ENCODE measurements around the gene TUFT1.
"Not testable (repeated sequence)": the region's sequence is repeated elsewhere in the genome, so short reads cannot be mapped to it uniquely, and the experiment has no call there.

TUFT1 gene

DNA sequence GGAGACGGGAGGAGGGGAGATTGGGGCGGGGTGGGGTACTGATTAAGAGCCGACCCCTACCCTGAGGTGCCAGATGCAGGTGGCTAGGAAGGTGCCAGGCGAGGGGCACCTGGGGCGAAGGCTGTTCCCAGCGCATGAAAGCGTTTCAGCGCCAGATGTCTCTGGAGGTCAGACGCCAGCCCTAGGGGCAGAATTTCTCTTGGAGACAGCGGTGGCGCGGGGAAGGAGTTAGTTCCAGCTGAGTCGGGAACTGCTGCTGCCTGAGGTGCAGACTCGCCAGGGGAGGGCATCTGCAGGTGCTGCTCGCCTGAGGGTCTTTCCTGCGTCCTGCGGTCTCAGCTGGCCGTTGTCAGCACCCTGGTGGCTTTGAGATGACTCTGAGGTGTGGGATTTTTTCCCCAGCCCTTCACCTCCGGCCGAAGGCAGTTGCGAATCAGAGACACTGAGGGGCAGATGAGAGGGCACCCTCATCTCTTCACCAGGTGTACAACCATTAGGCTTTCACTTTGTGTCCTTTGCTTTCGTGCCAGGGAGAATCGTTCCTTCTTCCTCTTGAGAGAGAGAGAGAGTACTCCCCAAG is 28.4 kb upstream of the TUFT1 start:
- Histone ChIP-seq H3K27ac (peak overlapping the region in 10 of 21 experiments; percentile 5 to 75 (median 38)), H3K4me3 (peak overlapping the region; percentile 46 to 68 (median 55))

DNA sequence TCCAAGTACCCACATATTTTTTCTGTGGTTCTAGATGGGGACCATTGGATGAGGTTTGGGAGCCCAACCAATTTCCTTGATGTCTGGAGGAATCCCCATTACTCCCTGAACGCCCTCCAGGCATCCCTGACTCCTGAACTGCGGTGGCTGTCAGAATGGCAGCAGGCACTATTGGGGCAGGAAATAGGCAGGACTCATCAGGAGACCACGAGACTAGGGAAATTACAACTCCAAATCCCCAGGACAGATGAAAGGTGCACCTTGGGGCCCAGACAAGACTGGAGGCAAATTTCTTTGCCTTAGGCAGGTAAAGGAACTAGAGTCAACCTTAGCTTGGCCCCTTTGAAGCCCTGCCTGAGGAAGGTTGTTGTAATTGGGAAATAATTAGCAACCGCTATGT is 27.8 kb upstream of the TUFT1 start:
- peak overlapping the region in 5 of 7 experiments; percentile 46 to 64 (median 53) for H3K4me3 ChIP-seq

DNA sequence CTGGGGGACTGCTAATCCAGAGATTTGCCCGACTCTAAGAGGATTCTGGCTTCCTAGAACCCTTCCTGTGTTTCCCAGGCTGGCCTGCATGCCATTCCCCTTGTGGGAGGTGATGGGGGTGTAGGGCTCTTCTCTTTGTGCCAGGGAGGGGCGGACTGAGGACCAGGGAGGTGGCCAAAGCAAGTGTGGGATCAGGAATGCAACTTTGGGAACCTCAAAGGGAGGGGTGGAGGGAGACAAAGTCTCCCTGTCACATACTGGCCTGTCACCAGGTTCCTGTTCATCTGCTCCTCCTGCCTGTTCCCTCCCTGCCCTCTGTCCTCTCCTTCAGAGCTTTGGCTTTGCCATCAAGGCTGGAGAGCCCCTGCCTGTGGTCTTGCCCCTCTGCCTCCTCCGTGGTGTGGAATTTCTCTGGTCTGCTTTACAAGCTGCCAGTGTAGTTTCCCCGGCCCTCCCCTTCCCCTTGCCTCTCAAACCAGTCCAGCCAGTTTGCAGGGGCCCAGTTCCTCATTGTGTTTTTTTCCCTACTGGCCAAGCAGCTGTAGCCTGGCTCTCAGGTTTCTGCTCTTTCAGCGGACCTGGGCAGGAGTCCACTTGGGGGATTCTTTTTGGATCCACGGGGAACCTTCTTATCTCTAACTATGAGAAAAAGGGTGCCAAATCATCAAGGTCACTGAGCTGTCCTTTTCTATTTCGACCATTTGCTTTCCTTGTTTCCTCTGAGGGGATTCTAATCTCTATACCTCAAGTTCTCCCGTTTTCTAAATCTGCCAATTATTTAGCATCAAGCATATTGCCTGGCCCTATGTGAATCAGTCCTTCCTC is 27.1 kb upstream of the TUFT1 start:
- Histone ChIP-seq H3K4me3 (no peak overlapping the region), H3K27ac (peak overlapping the region in 17 of 21 experiments; percentile 5 to 65 (median 36))

More for the DNA sequence above, 27.8 kb upstream of the TUFT1 start:
- H3K27ac ChIP-seq: peak overlapping the region in 2 of 21 experiments; percentile 8 to 41

DNA sequence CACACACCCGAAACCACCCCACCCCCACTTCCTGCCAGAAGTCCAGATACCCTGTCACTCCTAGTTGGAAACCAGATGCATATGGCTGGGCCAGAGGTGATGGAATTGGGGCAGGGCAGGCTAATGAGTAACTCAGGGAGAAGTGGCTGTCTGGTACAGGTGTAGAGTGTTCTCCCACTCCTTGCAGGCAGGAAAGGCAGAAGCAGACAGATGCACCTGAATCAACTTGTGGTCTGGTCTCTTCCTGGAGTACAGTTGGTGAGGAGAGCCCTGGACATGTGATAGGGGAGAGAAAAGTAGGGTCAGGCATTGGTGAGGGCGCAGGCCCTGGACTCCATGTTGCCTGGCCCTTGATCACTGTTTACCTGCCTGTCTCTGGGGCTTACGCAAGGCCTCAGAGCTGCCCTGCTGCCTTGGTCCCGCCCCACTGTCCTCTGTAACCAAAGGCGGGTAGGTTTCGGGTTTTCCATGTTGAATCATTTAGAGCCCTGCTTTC is 26.4 kb upstream of the TUFT1 start:
- peak overlapping the region in 13 of 21 experiments; percentile 16 to 65 (median 39) for H3K27ac ChIP-seq
- H3K4me3 ChIP-seq: no peak overlapping the region

DNA sequence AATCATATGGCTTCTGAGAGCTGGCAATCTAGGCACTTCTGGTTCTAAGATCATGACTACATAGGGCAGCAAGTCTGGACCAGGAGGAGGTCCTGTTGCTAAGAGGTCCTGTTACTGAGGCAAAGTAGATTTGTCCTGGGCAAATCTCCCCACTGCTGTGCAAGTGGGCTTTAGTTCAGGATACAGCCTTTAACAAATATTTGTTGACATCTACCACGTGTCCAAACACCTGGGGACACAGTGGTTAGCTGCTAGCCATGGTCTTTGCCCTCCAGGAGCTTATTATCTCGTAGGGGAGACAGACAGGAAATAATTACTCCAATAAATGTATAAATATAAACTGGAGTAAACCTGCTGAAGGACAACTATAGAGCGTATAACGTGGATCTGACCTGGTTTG is 25.7 kb upstream of the TUFT1 start:
- no peak overlapping the region for H3K4me3 ChIP-seq
- H3K27ac ChIP-seq: peak overlapping the region in 6 of 21 experiments; percentile 28 to 65 (median 48)

DNA sequence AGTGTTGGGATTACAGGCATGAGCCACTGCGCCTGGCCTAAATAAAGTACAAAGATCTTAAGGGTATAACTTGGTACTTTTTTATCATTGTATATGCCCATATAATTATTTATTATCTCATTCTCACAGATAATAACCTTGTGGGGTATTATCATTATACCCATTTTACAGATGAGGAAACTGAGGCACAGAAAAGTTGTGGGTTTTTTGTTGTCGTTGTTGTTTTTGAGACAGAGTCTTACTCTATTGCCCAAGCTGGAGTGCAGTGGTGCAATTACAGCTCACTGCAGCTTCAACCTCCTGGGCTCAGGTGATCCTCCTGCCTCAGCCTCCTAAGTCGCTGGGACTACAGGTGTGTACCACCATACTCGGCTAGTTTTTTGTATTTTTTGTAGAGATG is 24.8 kb upstream of the TUFT1 start:
- Histone ChIP-seq H3K4me3 (no peak overlapping the region), H3K27ac (no peak overlapping the region)

DNA sequence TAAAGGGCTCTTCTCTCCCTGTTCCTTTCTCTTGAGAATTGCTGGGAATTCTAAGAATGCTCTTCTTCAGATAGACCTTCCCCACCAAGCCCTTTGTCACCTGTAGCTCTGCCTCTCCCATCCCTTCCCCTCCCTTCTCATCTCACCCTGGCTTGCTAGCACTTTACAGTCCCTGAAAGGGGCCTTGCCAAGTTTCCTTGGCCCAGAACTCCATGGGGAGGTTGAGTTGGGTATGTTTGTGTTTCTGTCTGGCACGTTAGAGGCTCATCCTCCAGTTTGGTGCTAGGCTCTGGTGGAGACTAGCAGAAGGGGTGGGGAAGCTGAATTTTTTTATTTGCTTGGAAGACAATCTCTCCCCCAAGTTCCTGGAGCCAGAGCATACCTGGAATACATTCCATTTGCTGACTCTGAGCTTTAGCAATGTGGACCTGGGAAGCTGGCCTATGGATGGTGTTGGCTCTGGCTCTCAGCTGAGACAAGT is 24.0 kb upstream of the TUFT1 start:
- no peak overlapping the region for H3K27ac ChIP-seq
- H3K4me3 ChIP-seq: no peak overlapping the region

DNA sequence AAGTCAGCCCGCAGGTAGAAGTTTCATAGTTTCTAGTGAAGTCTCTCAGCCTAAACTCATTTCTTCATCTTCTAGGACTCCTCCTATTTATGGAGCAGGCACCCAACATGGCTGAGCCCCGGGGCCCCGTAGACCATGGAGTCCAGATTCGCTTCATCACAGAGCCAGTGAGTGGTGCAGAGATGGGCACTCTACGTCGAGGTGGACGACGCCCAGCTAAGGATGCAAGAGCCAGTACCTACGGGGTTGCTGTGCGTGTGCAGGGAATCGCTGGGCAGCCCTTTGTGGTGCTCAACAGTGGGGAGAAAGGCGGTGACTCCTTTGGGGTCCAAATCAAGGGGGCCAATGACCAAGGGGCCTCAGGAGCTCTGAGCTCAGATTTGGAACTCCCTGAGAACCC is 21.7 kb upstream of the TUFT1 start:
- Histone ChIP-seq H3K4me3 (no peak overlapping the region), H3K27ac (no peak overlapping the region)

DNA sequence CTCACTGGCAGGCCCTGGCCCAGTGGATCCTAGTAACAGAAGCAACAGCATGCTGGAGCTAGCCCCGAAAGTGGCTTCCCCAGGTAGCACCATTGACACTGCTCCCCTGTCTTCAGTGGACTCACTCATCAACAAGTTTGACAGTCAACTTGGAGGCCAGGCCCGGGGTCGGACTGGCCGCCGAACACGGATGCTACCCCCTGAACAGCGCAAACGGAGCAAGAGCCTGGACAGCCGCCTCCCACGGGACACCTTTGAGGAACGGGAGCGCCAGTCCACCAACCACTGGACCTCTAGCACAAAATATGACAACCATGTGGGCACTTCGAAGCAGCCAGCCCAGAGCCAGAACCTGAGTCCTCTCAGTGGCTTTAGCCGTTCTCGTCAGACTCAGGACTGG is 21.2 kb upstream of the TUFT1 start:
- Histone ChIP-seq H3K4me3 (no peak overlapping the region), H3K27ac (no peak overlapping the region)

DNA sequence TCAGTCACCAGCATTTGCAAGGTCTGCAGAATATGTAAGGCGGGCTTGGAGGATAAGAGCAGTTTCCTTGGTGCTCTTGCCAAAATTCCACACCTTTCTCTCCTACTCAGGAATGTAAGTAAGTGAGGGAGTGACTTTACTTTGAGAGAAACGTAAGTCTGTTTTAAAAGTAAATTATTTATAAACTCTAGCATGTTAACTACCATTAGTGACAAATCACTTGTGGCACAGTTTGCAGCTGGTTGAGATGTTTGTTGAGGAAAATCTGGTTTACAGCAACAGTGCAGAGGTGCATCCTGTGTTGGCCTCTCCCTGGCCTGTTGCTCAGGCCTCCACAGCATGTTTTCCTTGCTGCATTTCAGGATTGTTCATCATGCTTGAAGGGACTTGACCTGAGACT is 20.4 kb upstream of the TUFT1 start:
- Histone ChIP-seq H3K27ac (no peak overlapping the region), H3K4me3 (no peak overlapping the region)

DNA sequence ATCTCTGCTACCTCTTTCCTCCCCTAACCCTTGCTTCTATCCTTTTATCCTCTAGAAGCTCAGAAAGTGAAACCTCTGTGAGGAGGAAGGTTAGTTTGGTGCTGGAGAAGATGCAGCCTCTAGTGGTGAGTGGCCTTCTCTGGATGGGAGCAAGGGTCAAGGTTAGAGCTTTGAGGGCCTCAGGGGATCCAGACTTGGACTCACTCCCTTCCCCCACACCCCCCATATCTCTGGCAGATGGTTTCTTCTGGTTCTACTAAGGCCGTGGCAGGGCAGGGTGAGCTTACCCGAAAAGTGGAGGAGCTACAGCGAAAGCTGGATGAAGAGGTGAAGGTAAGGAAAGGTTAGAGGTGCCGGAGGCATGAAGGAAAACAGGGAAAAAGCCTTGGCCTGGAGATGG is 19.8 kb upstream of the TUFT1 start:
- no peak overlapping the region for H3K4me3 ChIP-seq
- H3K27ac ChIP-seq: no peak overlapping the region

DNA sequence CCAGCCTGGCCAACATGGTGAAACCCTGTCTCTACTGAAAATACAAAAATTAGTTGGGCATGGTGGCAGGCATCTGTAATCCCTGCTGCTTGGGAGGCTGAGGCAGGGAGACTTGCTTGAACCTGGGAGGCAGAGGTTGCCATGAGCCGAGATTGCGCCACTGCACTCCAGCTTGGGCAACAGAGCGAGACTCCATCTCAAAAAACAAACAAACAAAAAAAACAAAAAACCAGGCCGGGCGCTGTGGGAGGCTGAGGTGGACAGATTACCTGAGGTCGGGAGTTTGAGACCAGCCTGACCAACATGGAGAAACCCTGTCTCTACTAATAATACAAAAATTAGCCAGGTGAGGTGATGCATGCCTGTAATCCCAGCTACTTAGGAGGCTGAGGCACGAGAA is 17.7 kb upstream of the TUFT1 start:
- H3K27ac ChIP-seq, H3K4me3 ChIP-seq: not testable (repeated sequence)

DNA sequence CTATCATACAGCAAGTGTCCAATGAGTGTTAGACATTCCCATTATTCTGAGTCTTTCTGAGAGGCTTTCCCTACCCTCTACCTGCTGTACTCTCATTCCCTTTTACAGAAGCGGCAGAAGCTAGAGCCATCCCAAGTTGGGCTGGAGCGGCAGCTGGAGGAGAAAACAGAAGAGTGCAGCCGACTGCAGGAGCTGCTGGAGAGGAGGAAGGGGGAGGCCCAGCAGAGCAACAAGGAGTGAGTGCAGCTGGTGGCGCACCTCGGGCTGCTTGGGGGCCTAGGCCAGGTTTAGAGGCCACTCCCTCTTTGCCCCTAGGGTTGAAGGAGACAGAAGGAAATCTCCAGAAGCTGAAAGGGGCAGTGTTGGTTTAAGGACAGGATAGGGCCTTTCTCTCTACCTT is 16.8 kb upstream of the TUFT1 start:
- Histone ChIP-seq H3K4me3 (no peak overlapping the region), H3K27ac (no peak overlapping the region)

DNA sequence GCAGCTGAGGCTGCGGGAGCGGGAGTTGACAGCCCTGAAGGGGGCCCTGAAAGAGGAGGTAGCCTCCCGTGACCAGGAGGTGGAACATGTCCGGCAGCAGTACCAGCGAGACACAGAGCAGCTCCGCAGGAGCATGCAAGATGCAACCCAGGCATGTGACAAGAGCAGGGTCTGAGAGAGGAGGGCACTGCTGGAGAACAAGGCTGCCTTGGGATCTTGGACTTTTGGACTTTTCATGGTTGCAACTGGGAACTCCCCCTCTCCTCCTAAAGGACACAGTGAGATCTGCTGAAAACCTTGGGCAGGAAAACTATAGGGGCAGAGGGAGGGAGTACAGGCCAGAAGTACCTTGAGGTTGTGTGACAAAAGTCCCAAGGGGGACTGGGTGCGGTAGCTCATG is 15.4 kb upstream of the TUFT1 start:
- Histone ChIP-seq H3K27ac (no peak overlapping the region), H3K4me3 (no peak overlapping the region)

DNA sequence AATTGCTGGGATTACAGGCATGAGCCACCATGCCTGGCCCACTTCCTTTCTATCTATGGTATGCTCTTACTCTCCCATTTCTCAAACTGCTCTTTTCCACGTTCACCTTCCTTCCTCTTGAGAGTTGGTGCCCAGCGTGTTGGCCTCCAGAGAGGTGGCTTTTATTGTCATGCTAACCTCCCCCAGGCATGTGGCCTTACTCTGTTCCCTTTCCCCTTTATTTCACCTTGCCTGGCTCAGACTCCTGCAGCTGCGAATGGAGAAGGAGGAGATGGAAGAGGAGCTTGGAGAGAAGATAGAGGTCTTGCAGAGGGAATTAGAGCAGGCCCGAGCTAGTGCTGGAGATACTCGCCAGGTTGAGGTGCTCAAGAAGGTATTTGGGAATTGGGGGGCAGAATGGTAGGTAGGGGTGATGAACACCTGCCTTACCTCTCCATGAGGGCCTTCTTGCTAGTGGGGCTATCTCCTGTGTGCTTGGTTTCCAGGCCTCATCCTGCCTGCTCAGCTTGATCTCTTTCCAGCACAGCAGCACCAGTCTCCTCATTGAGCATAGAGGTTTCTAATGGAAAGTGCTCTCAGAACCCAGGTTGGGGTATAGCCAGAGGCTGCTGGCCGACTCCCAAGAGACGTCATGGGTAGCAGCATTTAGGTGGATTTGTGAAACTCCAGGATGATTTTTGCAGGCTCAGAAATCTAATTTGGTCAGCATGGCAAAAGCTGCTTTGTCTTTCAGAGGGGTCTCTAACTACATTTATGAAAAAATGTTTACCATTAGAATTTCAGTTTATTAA is 13.2 kb upstream of the TUFT1 start:
- no peak overlapping the region for H3K4me3 ChIP-seq
- H3K27ac ChIP-seq: no peak overlapping the region

DNA sequence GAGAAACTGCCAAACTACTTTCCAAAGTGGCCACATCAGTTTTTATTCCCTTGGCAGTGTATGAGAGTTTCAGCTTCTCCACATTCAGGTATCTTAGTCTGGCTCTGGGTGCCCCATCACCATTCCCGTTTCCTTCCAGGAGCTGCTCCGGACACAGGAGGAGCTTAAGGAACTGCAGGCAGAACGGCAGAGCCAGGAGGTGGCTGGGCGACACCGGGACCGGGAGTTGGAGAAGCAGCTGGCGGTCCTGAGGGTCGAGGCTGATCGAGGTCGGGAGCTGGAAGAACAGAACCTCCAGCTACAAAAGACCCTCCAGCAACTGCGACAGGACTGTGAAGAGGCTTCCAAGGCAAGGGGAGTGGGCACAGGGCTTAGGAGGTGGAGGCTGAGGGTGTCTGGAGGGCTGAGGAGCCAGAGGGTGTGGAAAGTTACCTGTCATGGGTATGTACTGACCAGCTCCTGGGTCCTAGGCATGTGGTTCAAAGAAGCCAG is 10.9 kb upstream of the TUFT1 start:
- Histone ChIP-seq H3K27ac (no peak overlapping the region), H3K4me3 (no peak overlapping the region)

DNA sequence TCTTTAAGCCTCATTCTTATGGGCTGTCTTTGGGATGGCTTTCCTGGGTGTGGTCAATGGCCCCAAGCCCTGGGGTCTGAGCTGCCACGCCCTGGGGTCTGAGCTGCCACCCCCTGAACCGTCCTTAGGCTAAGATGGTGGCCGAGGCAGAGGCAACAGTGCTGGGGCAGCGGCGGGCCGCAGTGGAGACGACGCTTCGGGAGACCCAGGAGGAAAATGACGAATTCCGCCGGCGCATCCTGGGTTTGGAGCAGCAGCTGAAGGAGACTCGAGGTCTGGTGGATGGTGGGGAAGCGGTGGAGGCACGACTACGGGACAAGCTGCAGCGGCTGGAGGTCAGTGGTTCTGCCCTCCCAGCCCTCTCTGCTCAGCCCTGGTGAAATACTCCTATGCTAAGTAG is 10.3 kb upstream of the TUFT1 start:
- Histone ChIP-seq H3K27ac (no peak overlapping the region), H3K4me3 (no peak overlapping the region)

DNA sequence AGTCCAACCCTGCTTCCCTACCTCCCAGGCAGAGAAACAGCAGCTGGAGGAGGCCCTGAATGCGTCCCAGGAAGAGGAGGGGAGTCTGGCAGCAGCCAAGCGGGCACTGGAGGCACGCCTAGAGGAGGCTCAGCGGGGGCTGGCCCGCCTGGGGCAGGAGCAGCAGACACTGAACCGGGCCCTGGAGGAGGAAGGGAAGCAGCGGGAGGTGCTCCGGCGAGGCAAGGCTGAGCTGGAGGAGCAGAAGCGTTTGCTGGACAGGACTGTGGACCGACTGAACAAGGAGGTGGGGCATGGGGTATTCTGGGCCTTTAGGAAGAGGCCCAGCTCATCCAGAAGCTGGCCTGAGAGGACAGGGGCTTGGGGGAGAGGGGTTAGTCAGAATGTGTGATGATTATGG is 9.6 kb upstream of the TUFT1 start:
- Histone ChIP-seq H3K4me3 (no peak overlapping the region), H3K27ac (no peak overlapping the region)

DNA sequence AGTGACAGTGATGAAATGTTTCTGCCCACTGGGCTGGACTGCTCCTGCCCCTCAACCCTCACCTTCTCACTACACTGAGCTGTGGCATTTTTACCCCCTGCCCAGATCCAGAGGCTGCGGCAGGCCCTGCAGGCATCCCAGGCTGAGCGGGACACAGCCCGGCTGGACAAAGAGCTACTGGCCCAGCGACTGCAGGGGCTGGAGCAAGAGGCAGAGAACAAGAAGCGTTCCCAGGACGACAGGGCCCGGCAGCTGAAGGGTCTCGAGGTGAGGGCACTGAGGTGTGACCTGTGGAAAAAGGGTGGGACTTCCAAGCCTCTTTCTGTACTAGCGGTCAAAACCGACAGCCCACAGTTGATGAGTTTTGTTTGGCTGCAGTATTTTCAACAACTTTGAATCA is 6.2 kb upstream of the TUFT1 start:
- no peak overlapping the region for H3K27ac ChIP-seq
- no peak overlapping the region for H3K4me3 ChIP-seq

DNA sequence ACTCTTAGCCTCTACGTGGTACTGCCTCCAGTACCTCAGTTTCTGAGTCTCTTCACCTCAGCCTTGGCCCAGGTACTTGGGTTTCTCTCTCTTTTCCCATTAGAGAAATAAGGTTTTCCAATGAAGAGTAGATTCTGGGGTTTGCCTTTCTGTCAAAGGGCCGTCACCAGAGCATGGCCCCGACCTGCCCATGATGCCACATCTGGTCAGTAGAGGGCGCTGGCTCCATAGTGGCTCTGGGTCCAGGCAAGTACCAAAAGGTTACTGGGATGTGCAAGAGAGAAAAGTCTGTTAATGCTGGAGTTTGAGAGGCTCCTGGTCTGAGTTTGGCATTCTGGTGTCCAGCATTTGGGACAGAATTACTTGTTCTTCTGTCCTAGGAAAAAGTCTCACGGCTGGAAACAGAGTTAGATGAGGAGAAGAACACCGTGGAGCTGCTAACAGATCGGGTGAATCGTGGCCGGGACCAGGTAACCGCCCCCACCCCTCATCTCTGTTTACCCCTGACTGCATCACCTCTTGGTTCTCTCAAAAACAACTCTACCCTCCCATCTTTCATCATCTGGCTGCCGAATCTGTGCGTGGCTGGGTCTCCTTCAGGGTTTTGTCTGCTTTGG is 5.3 kb upstream of the TUFT1 start:
- H3K4me3 ChIP-seq: no peak overlapping the region
- H3K27ac ChIP-seq: no peak overlapping the region

Measured in skin epidermis (tissue), 12 donors.